ENCODE results near the gene SHISAL2A. TPM values are rescaled to one million over a fixed set of nuclear protein-coding genes. Genes with fewer than 3 reads are reported as not detected.

The SHISAL2A gene
- polyA plus RNA-seq, 1 experiment, result not detected

- ChIA-PET POLR2A (no interaction called here), CTCF (no interaction called here)
- Histone ChIP-seq H3K4me3 (ENCODE audit: low read depth, low read length) (no peak overlapping the region), H3K27ac (ENCODE audit: low read depth, low read length) (no peak overlapping the region), H3K9me3 (ENCODE audit: control insufficient read depth, insufficient read depth, low read length) (no peaks in the 10 kb centered on the region; the same call in 1 of the 2 replicates), H3K27me3 (ENCODE audit: control insufficient read depth, insufficient read depth, low read length) (peaks cover 45% of the 10 kb centered on the region)
- DNase-seq (ENCODE audit: low read depth, low spot score), result no peak
- no peak for TF ChIP-seq CTCF (IDR thresholded peaks at IDR 0.05; ENCODE audit: low read depth, low read length)
Measured at GRCh38 chr1:52634111-52634510, 1.1 kb downstream of the SHISAL2A start.

- DNase-seq (ENCODE audit: low read depth, low spot score), result no peak
- ChIA-PET CTCF (no interaction called here), POLR2A (interaction anchor here (0.6 to 0.7 kb wide), 2 partner anchors 13 to 231 kb away, joined by 4 to 8 read pairs; partner anchors contain the start of genes ORC1 and PRPF38A)
- Histone ChIP-seq H3K27ac (ENCODE audit: low read depth, low read length) (no peak overlapping the region), H3K9me3 (ENCODE audit: control insufficient read depth, insufficient read depth, low read length) (no peaks in the 10 kb centered on the region; the same call in 1 of the 2 replicates), H3K4me3 (ENCODE audit: low read depth, low read length) (no peak overlapping the region), H3K27me3 (ENCODE audit: control insufficient read depth, insufficient read depth, low read length) (peaks cover 45% of the 10 kb centered on the region)
- no peak for TF ChIP-seq CTCF (IDR thresholded peaks at IDR 0.05; ENCODE audit: low read depth, low read length)
Measured at GRCh38 chr1:52635321-52636089, 2.5 kb downstream of the SHISAL2A start.

- CTCF ChIA-PET, result no interaction called here
Measured at GRCh38 chr1:52636721-52637695, 4.0 kb downstream of the SHISAL2A start.

DNA sequence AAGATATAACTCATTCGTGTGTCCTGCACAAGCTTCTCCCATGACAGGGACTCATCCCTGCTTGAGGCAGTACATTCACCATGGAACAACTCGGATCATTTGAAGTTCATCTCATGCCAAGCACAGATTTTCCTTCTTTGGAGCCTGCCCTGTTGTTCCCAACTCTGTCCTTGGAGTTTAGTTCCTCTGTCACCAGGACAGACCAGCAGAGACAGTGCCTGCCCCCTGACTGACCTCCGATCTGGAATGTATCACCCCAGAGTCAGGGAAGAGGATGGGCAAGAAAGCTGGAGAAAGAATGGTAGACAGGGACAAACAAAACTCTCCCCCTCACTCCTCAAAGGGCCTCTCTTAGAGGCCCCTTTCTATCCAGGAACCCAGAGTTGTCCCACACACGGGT is 5.0 kb downstream of the SHISAL2A start:
- no peak overlapping the region for H3K27ac ChIP-seq (ENCODE audit: low read depth, low read length)
- ChIA-PET POLR2A (no interaction called here), CTCF (no interaction called here)
- DNase-seq (ENCODE audit: low read depth, low spot score), result no peak
- no peaks in the 10 kb centered on the region for H3K9me3 ChIP-seq (ENCODE audit: control insufficient read depth, insufficient read depth, low read length)
- peaks cover 34% of the 10 kb centered on the region for H3K27me3 ChIP-seq (ENCODE audit: control insufficient read depth, insufficient read depth, low read length)
- no peak for TF ChIP-seq CTCF (IDR thresholded peaks at IDR 0.05; ENCODE audit: low read depth, low read length)
- H3K4me3 ChIP-seq (ENCODE audit: low read depth, low read length), result no peak overlapping the region

More at GRCh38 chr1:52636721-52637695, 4.0 kb downstream of the SHISAL2A start:
- POLR2A ChIA-PET, result no interaction called here
- Histone ChIP-seq H3K4me3 (ENCODE audit: low read depth, low read length) (no peak overlapping the region), H3K27ac (ENCODE audit: low read depth, low read length) (no peak overlapping the region), H3K27me3 (ENCODE audit: control insufficient read depth, insufficient read depth, low read length) (peaks cover 44% of the 10 kb centered on the region), H3K9me3 (ENCODE audit: control insufficient read depth, insufficient read depth, low read length) (no peaks in the 10 kb centered on the region; the same call in 1 of the 2 replicates)
- TF ChIP-seq CTCF (IDR thresholded peaks at IDR 0.05; ENCODE audit: low read depth, low read length), result no peak
- no peak for DNase-seq (ENCODE audit: low read depth, low spot score)

All from AG04450 (cell line).